Measurements from ENCODE around the gene ZNF324.

ZNF324 gene

GRCh38 chr19:58520257-58520599 is 53.3 kb downstream of the ZNF324 start:
- no peak for DNase-seq (ENCODE audit: low read depth in 2 of 2)
- H3K4me3 ChIP-seq (replicated peaks in 1 of 2; ENCODE audit: low read depth in 2 of 2, low read length in 2 of 2), result peak overlapping the region; percentile 84 to 85
- TF ChIP-seq CTCF (IDR thresholded peaks at IDR 0.05; ENCODE audit: low read depth, low read length), result no peak

- H3K4me3 ChIP-seq (replicated peaks in 1 of 2; ENCODE audit: low read depth in 2 of 2, low read length in 2 of 2), result no peak overlapping the region
- no peak for DNase-seq (ENCODE audit: low read depth in 2 of 2)
- no peak for TF ChIP-seq CTCF (IDR thresholded peaks at IDR 0.05; ENCODE audit: low read depth, low read length)
These were observed 54.8 kb downstream of the ZNF324 start for GRCh38 chr19:58521651-58522050.

- no peak for TF ChIP-seq CTCF (IDR thresholded peaks at IDR 0.05; ENCODE audit: low read depth, low read length)
- H3K4me3 ChIP-seq (replicated peaks in 1 of 2; ENCODE audit: low read depth in 2 of 2, low read length in 2 of 2), result no peak overlapping the region
- DNase-seq (ENCODE audit: low read depth in 2 of 2), result no peak
These were observed 55.8 kb downstream of the ZNF324 start for GRCh38 chr19:58522709-58523108.

All from cardiac fibroblast (primary cell).